Measurements from ENCODE around the gene CAMTA1. TPM values are rescaled to one million over a fixed set of nuclear protein-coding genes. Genes with fewer than 3 reads are reported as not detected.

The CAMTA1 gene
- total RNA-seq, 1 donor from 2014 or later = 43.1 TPM

GRCh38 chr1:7026169-7026568 is 240.9 kb downstream of the CAMTA1 start:
- intact Hi-C loops (cut with micrococcal nuclease) = no loop called here

- intact Hi-C loops (cut with micrococcal nuclease) = no loop called here
Observed at GRCh38 chr1:7032992-7033391, 247.7 kb downstream of the CAMTA1 start.

GRCh38 chr1:7036386-7036785 is 251.1 kb downstream of the CAMTA1 start:
- intact Hi-C loops (cut with micrococcal nuclease) = no loop called here

DNA sequence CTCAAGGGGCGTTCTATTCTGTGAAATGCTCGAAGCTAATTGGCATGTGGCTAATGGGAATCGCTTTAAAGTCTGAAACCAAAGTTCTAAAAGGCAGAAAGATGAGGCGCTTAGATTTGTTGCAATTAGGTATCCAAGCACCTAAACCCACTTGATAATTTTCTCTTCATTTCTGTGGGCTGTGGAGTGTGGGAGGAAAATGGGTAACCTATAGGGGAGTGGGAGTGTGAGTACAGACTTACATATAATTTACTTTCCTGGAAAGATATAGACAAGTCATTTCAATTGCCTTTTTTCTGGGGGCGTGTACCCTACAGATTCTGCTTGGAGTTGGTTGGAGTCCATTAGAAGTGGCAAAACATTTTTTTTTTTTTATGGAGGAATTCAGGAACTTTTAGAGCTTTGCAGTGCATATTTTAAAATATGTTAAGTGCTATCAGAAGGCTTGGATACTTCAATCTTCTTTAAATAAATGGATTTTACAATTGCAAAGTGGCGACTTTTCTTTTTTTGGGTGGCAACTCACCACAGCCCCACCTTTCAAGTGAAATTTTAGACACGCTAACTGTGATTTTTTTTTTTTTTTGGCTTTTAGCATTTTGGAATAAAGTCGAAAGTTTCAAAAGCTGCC is 254.5 kb downstream of the CAMTA1 start:
- intact Hi-C loops (cut with micrococcal nuclease) = no loop called here

DNA sequence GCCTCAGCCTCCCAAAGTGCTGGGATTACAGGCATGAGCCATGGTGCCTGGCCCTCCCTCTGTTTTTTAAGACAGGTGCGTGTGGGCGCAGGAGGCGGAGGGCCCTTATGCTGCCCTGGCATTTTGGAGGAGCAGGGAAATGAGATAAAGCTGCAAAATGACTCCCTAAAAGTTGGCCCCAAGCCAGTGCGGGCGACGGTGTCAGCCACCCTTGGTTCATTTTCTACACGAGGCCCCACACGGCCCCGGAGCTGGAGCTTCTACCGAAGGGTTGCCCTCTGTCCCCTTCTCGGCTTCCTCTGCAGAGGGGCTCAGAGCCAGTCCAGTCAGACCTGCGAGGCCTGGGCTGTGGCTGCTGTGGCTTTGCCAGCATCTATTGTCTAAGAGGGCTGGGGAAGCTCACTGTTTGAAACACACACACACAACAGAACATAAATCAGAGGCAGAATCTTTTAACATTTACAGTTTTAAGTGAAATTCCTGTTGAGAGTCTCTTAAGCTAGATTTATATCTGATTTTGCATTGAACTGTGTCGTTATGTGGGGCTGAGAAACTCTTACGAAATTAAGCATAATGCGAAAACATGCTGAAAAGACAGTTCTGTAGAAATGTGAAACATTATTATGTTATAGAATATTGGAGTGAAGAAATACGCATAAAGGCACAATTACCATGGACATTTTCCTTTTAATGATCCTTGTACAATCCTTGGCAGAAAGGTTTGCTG is 255.9 kb downstream of the CAMTA1 start:
- intact Hi-C loops (cut with micrococcal nuclease) = no loop called here

- intact Hi-C loops (cut with micrococcal nuclease) = loop anchor here (1.0 kb wide), 1 partner anchor 176 kb away; no protein-coding TSS in a partner anchor
Observed at GRCh38 chr1:7042322-7043190, 257.3 kb downstream of the CAMTA1 start.

GRCh38 chr1:7043191-7043549 is 257.9 kb downstream of the CAMTA1 start:
- intact Hi-C loops (cut with micrococcal nuclease) = no loop called here

DNA sequence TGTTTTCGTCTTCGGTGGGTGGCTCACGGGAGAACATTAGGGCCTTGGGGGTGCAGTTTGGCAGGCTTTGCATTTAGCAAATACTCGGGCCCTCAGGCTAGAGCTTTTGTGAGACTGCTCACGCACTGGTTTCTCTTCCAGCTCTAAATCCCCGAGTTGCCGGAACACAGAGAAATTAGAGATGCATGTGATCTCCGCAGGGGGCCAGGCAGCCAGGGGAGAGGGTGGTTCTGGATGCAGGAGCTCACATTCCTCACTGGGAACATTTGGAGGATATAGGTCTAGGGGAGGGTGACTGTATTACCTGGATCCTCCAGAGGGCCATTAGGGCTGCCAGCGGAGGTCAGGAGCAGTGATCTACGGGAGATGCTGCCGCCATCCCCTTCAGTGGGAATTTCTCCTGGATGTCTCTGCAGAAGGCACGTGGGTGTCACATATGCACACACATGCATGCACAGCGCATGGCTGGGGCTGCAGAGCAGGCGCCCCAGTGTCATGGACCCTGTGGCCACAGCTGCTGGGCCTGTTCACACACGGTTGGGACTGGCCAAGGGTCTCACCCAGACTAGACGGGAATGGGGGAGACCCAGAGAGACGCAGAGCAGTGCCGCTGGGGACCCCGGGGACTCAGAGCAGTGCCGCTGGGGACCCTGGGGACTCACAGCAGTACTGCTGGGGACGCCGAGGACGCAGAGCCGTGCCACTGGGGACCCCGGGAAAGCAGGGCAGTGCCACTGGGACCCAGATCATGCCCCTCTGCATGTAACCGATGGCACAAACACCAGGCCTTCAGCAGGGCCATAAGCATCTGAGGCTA is 258.7 kb downstream of the CAMTA1 start:
- intact Hi-C loops (cut with micrococcal nuclease) = no loop called here

DNA sequence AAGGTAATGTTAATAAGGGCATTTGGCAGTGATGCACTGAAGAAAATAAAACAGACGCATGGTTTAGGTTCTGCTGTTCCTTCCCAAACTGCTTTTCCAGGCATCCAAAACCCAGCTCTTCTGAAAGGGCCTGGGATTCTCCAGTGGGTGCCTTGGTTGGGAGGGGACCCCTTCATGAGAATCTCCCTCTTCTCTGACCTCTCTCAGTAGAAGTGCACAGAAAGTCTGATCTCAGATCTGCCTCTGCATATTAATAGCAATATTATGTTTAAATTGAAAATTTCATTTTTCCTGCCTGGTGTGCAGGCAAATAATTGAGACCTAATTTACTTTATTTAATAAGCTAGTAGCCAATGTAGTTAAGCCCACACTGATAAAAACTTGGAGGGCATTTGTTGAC is 260.6 kb downstream of the CAMTA1 start:
- intact Hi-C loops (cut with micrococcal nuclease) = no loop called here

GRCh38 chr1:7046314-7046713 is 261.1 kb downstream of the CAMTA1 start:
- intact Hi-C loops (cut with micrococcal nuclease) = no loop called here

DNA sequence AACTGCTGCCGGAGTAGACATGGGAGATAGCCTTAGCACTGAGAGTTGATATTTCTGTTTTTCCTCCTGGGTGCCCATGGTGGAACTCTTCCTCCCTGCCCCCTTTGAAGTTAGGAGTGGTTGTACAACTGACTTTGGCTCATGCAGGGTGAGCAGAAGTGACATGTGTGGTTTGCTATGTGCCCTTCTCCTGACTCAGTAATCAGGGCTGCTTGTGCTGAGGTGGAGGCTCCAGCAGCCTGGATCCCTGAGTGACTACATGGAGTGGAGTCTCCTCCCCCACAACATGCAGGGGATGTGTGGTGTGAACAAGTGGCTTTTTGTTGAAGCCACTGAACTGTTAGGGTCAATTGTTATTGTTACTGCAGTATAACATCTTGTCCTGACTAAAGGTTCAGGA is 261.6 kb downstream of the CAMTA1 start:
- intact Hi-C loops (cut with micrococcal nuclease) = no loop called here

GRCh38 chr1:7047866-7048265 is 262.6 kb downstream of the CAMTA1 start:
- intact Hi-C loops (cut with micrococcal nuclease) = no loop called here

GRCh38 chr1:7048395-7048794 is 263.1 kb downstream of the CAMTA1 start:
- intact Hi-C loops (cut with micrococcal nuclease) = no loop called here

DNA sequence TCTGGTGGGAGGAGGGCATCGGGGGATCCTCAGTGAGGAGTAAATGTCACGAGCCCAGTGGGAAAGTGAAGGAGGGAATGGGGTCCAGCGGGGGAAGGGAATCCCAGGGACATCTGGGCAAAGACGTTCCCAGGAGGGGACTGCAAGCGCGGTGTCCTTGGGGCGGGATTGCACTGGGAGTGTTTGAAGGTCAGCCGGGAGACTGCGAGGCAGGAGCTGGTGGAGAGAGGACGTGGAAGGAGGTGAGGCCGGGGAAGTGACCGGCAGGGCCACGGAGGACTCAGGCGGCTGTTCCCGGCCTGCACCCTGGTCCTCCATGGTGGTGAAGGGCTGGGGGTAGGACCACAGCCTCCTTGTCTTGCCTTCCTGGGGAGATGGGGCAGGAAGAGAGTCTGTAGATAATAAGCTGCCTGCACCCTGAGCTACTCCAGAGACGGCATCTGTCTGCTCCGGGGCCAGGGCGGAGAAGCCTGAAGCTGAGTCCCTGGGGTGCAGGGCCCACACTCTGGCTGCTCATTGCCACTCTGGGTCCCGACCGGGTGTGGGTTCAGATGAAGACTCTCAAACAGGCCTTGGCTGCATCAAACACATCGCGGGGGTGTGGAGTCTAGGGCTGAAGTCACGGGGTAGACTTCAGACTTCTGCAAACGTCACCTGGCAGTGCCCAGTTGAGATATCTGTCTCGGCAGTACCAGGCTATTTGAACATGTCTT is 264.8 kb downstream of the CAMTA1 start:
- intact Hi-C loops (cut with micrococcal nuclease) = no loop called here

- intact Hi-C loops (cut with micrococcal nuclease) = no loop called here
Observed at GRCh38 chr1:7050751-7051665, 265.8 kb downstream of the CAMTA1 start.

GRCh38 chr1:7052701-7053100 is 267.4 kb downstream of the CAMTA1 start:
- intact Hi-C loops (cut with micrococcal nuclease) = no loop called here

DNA sequence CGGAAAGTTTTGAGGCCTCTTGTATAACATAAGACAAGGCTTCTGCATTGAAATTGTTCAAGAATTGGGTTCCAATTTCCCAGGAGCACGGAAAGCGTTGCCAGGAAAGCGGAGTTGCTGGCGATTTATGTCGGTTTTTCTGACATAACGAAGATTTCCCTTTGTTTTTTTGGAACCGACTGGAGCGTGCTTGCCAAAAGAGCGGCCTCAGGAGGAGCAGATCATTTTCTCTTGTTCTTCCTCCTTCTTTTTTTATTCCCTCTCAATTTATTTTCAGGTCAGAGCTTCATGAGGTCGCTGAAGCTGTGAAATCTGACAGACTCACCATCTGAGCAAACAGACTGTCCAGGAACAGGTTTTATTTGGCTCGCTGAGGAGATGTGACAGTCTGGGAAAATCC is 275.5 kb downstream of the CAMTA1 start:
- intact Hi-C loops (cut with micrococcal nuclease) = no loop called here

DNA sequence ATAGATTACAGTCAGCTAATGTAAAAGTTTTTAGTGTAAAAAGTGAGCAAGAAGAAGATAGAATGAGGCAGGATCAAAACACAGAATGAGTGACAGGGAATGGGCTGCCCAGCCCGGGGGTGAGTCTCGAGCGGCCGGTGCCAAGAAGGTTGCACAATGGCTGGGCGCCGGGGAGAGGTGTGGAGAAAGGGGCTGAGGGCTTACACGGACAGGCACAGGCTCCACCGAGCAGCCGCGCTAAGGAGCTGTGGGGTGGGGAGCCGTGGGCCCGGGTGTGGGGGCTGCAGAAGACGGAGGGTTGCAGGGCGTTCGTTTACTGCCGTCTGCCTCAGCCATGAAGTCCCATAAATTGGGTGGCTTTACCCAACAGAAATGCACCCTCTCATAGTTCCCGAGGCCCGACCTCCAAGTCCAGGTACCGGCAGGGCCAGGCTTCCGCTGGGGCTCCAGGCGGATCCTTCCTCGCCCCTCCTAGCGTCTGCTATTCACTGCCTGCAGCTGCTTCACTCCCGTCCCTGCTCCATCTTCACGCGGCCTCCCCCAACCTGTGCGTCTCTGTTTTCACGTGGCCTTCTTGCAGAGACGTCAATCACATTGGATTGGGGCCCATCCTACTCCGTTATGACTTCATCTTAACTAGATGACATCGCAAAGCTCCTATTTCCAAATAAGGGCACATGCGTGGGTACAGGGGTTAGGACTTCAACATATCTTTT is 277.2 kb downstream of the CAMTA1 start:
- intact Hi-C loops (cut with micrococcal nuclease) = no loop called here

GRCh38 chr1:7063981-7064380 is 278.7 kb downstream of the CAMTA1 start:
- intact Hi-C loops (cut with micrococcal nuclease) = no loop called here
